HCT116 (cell line): ENCODE data around the gene NALF2.

Source experiments
- ATF3 ChIP-seq: IDR thresholded peaks from 2 replicates; pipeline ENCODE4 v1.6.1; 2012
- CEBPB ChIP-seq: IDR thresholded peaks from 2 replicates; pipeline ENCODE4 v1.6.1; 2012; ENCODE audit warnings: low read depth
- CTCF ChIP-seq, 3 experiments: fragments of 200-600 bp in 1 of 3; sonication (generic) in 1 of 3; IDR thresholded peaks in 2 of 3; conservative IDR thresholded peaks in 1 of 3; 2 replicates each; pipeline ENCODE4 v1.5.1; 2012 to 2017; ENCODE audit warnings: low read depth in 2 of 3, low read length in 2 of 3, antibody characterized with exemption in 1 of 3, borderline replicate concordance in 1 of 3, control low read depth in 1 of 3, mild to moderate bottlenecking in 1 of 3, mixed read lengths in 1 of 3, mixed run types in 1 of 3, moderate library complexity in 1 of 3; ENCODE audit not compliant: insufficient read depth in 1 of 3
- EZH2 ChIP-seq: fragments of 200-600 bp; sonication (generic); IDR thresholded peaks from 2 replicates; pipeline ENCODE4 v1.6.1; 2017; ENCODE audit warnings: antibody characterized with exemption, mixed run types
- EZH2phosphoT487 ChIP-seq: fragments of 200-600 bp; IDR thresholded peaks from 2 replicates; pipeline ENCODE4 v1.6.1; 2018; ENCODE audit warnings: antibody characterized with exemption, borderline replicate concordance
- MAX ChIP-seq: IDR thresholded peaks from 2 replicates; pipeline ENCODE4 v1.6.1; 2012
- POLR2A ChIP-seq: IDR thresholded peaks from 2 replicates; pipeline ENCODE4 v1.7.0; 2011; ENCODE audit warnings: borderline replicate concordance; ENCODE audit not compliant: insufficient read depth, insufficient read length; ENCODE audit errors: extremely low read depth
- REST ChIP-seq: IDR thresholded peaks from 2 replicates; pipeline ENCODE4 v1.6.1; 2012; ENCODE audit warnings: low read depth
- SRF ChIP-seq: IDR thresholded peaks from 2 replicates; pipeline ENCODE4 v1.6.1; 2012; ENCODE audit warnings: low read depth
- TCF7L2 ChIP-seq: IDR thresholded peaks from 2 replicates; pipeline ENCODE4 v1.7.0; 2011; ENCODE audit warnings: borderline replicate concordance, inconsistent platforms; ENCODE audit not compliant: insufficient read depth, insufficient read length; ENCODE audit errors: extremely low read depth
- YY1 ChIP-seq: IDR thresholded peaks from 2 replicates; pipeline ENCODE4 v1.6.1; 2011; ENCODE audit warnings: low read length, low read depth, moderate library complexity, mild to moderate bottlenecking; ENCODE audit not compliant: insufficient replicate concordance; ENCODE audit errors: extremely low read depth
- ZFX ChIP-seq: fragments of 450-650 bp; IDR thresholded peaks from 2 replicates; pipeline ENCODE4 v1.6.1; 2017
- ZNF274 ChIP-seq: fragments of 200-500 bp; sonication (Bioruptor generic); IDR thresholded peaks from 2 replicates; pipeline ENCODE4 v1.6.1; 2014; ENCODE audit warnings: mild to moderate bottlenecking, low read depth, low read length, inconsistent platforms

DNA sequence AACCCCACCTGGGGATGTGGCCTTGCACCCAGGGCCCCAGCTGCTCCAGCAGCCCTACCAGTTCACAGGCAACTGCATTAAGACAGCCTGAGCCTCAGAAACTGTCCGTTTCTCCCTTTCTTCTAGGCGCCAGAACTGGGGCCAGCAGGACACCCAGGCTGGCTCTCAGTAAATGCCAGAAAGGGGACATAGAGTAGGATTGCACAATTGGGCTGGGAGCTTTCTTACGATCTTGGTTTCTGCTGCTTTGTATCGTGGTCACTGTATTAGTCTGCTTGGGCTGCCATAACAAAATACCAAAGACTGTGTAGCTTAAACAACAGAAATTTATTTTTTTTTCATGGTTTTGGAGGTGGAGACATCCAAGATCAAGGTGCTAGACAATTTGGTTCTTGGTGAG lies 48.4 kb downstream of the NALF2 start:
- no peak for TF ChIP-seq CEBPB
- no peak for TF ChIP-seq ZFX
- TF ChIP-seq YY1, result no peak
- TF ChIP-seq MAX, result no peak
- TF ChIP-seq REST, result no peak
- TF ChIP-seq SRF, result no peak
- no peak for TF ChIP-seq CTCF (IDR thresholded peaks at IDR 0.05 in 2 of 3, conservative IDR thresholded peaks at IDR 0.05 in 1 of 3; ENCODE audit: borderline replicate concordance in 1 of 3, insufficient read depth in 1 of 3, low read depth in 2 of 3, low read length in 2 of 3)
- no peak for TF ChIP-seq ZNF274
- no peak for TF ChIP-seq TCF7L2
- TF ChIP-seq EZH2, result no peak
- TF ChIP-seq EZH2phosphoT487, result no peak
- no peak for TF ChIP-seq POLR2A
- TF ChIP-seq ATF3, result no peak
